ENCODE data around the gene PTPN18. TPM values are rescaled to one million over a fixed set of nuclear protein-coding genes. Genes with fewer than 3 reads are reported as not detected.

The PTPN18 gene
- total and polyA plus RNA-seq, 3 donors from 2014 or later: 23.3 to 33.0 (median 23.4) TPM

- no peaks in the 10 kb centered on the region for H3K9me3 ChIP-seq
- WGBS, 2 donors: 91 to 95% methylated on average over 3 of the region's 3 CpGs
- TF ChIP-seq POLR2A (IDR thresholded peaks at IDR 0.05): no peak
- TF ChIP-seq, protein P1, sequence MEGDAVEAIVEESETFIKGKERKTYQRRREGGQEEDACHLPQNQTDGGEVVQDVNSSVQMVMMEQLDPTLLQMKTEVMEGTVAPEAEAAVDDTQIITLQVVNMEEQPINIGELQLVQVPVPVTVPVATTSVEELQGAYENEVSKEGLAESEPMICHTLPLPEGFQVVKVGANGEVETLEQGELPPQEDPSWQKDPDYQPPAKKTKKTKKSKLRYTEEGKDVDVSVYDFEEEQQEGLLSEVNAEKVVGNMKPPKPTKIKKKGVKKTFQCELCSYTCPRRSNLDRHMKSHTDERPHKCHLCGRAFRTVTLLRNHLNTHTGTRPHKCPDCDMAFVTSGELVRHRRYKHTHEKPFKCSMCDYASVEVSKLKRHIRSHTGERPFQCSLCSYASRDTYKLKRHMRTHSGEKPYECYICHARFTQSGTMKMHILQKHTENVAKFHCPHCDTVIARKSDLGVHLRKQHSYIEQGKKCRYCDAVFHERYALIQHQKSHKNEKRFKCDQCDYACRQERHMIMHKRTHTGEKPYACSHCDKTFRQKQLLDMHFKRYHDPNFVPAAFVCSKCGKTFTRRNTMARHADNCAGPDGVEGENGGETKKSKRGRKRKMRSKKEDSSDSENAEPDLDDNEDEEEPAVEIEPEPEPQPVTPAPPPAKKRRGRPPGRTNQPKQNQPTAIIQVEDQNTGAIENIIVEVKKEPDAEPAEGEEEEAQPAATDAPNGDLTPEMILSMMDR (IDR thresholded peaks at IDR 0.05): no peak
- H3K27me3 ChIP-seq: no peaks in the 10 kb centered on the region
- H3K4me3 ChIP-seq: no peak overlapping the region
- intact Hi-C loops (cut with DNase I; ENCODE audit: low total_unique reads): no loop called here
- H3K36me3 ChIP-seq (ENCODE audit: low read depth, missing control alignments): no peaks in the 10 kb centered on the region
- no peak overlapping the region for H3K27ac ChIP-seq
- DNase-seq: no peak
- peaks cover 10% of the 10 kb centered on the region for H3K4me1 ChIP-seq
Measured at GRCh38 chr2:130378206-130378897, 22.5 kb downstream of the PTPN18 start.

DNA sequence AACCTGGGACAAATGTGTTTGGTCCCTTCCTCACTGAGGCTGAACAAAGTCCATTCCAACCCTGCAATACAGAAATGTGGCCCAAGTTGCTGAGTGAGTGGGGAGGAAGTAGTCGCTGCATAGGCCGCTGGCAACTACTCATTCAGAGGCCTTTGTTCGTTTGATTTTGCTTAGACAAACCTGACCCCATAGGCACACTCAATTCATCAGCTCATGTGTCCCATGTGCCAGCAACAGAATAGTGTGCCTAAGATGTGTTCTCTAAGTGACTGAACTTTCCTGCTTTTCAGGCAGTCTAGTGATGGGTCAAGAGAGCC lies 23.0 kb downstream of the PTPN18 start:
- TF ChIP-seq POLR2A (IDR thresholded peaks at IDR 0.05): no peak
- TF ChIP-seq, protein P1 (IDR thresholded peaks at IDR 0.05): no peak
- no peak for DNase-seq
- Histone ChIP-seq H3K36me3 (ENCODE audit: low read depth, missing control alignments) (no peaks in the 10 kb centered on the region), H3K9me3 (no peaks in the 10 kb centered on the region), H3K4me3 (no peak overlapping the region), H3K27ac (no peak overlapping the region), H3K4me1 (peaks cover 10% of the 10 kb centered on the region), H3K27me3 (no peaks in the 10 kb centered on the region)
- intact Hi-C loops (cut with DNase I; ENCODE audit: low total_unique reads): no loop called here
- WGBS, 2 donors: 91% methylated on average over 3 of the region's 3 CpGs

- intact Hi-C loops (cut with DNase I; ENCODE audit: low total_unique reads): no loop called here
- 84 to 87% methylated on average over 9 to 11 of the region's 11 CpGs for WGBS, 2 donors
- no peaks in the 10 kb centered on the region for H3K36me3 ChIP-seq (ENCODE audit: low read depth, missing control alignments)
Measured at GRCh38 chr2:130380096-130380934, 24.5 kb downstream of the PTPN18 start.

GRCh38 chr2:130381145-130381544 lies 25.3 kb downstream of the PTPN18 start:
- TF ChIP-seq POLR2A (IDR thresholded peaks at IDR 0.05): no peak
- TF ChIP-seq, protein P1 (IDR thresholded peaks at IDR 0.05): no peak
- Histone ChIP-seq H3K27me3 (no peaks in the 10 kb centered on the region), H3K27ac (no peak overlapping the region), H3K4me1 (peaks cover 13% of the 10 kb centered on the region), H3K36me3 (ENCODE audit: low read depth, missing control alignments) (no peaks in the 10 kb centered on the region), H3K9me3 (no peaks in the 10 kb centered on the region), H3K4me3 (no peak overlapping the region)
- intact Hi-C loops (cut with DNase I; ENCODE audit: low total_unique reads): no loop called here
- DNase-seq: no peak
- WGBS, 2 donors: 89 to 91% methylated on average over 4 of the region's 4 CpGs

More at GRCh38 chr2:130380096-130380934, 24.5 kb downstream of the PTPN18 start:
- no peak overlapping the region for H3K4me3 ChIP-seq
- TF ChIP-seq, protein P1 (IDR thresholded peaks at IDR 0.05): no peak
- no peak for TF ChIP-seq POLR2A (IDR thresholded peaks at IDR 0.05)
- no peaks in the 10 kb centered on the region for H3K9me3 ChIP-seq
- H3K27ac ChIP-seq: no peak overlapping the region
- no peaks in the 10 kb centered on the region for H3K27me3 ChIP-seq
- no peak for DNase-seq
- H3K4me1 ChIP-seq: peaks cover 10% of the 10 kb centered on the region
